Panc1 (cell line): ENCODE measurements around the gene NPM3. TPM values are rescaled to one million over a fixed set of nuclear protein-coding genes. Genes with fewer than 3 reads are reported as not detected.
A peak's percentile ranks its signal among the peaks of the same experiment; 100 is the strongest.
"Not testable (repeated sequence)": the region's sequence is repeated elsewhere in the genome, so short reads cannot be mapped to it uniquely, and the experiment has no call there.

Experiments used
- ATAC-seq: fragments of 200-7000 bp; cut with Tn5 transposase; 2 replicates; pipeline ENCODE4 v1.9.1; 2020; ENCODE audit warnings: mild to moderate bottlenecking, moderate library complexity
- BruUV-seq: library from RNA; stranded (reverse); fragments of 400-500 nt; replicated peaks from 2 replicates; lab custom pipeline; 2021; lab: Mats Ljungman, UMichigan
- CTCF ChIA-PET: fragments of 300-600 bp; sonication (Branson Sonifier 250); formaldehyde crosslinking; loops from one replicate; lab custom pipeline; 2022; ENCODE audit warnings: antibody characterized with exemption; lab: Charles Lee
- POLR2A ChIA-PET: fragments of 300-600 bp; sonication (Branson Sonifier 250); formaldehyde crosslinking; loops from one replicate; lab custom pipeline; 2022; ENCODE audit warnings: antibody characterized with exemption; lab: Charles Lee
- DNase-seq: peaks from one replicate; pipeline ENCODE4 v3.0.0-alpha.2; 2010; ENCODE audit warnings: low read depth, low spot score
- H3K27ac ChIP-seq: 2 replicates; pipeline ENCODE4 v1.5.1; 2011; ENCODE audit warnings: mild to moderate bottlenecking, low read length, inconsistent platforms
- H3K27me3 ChIP-seq: fragments of 200-500 bp; sonication (Bioruptor generic); 2 replicates; pipeline ENCODE4 v1.6.0; 2014; ENCODE audit warnings: low read length, inconsistent platforms; ENCODE audit not compliant: control insufficient read depth, insufficient read depth
- H3K36me3 ChIP-seq: fragments of 200-500 bp; sonication (Bioruptor generic); 2 replicates; pipeline ENCODE4 v1.5.1; 2014; ENCODE audit warnings: inconsistent platforms, mild to moderate bottlenecking, low read length, moderate library complexity; ENCODE audit not compliant: control insufficient read depth, insufficient read depth
- H3K4me1 ChIP-seq: 2 replicates; pipeline ENCODE4 v1.5.1; 2011; ENCODE audit warnings: inconsistent platforms, mild to moderate bottlenecking, low read length, moderate library complexity; ENCODE audit not compliant: control insufficient read depth, insufficient read depth
- H3K4me3 ChIP-seq, 2 experiments: 2 replicates each; pipeline ENCODE4 v1.5.1; 2011 to 2012; ENCODE audit warnings: low read depth in 2 of 2, low read length in 2 of 2, mild to moderate bottlenecking in 2 of 2, inconsistent platforms in 1 of 2, moderate library complexity in 1 of 2
- H3K9me3 ChIP-seq: fragments of 200-500 bp; sonication (Bioruptor generic); 2 replicates; pipeline ENCODE4 v1.5.1; 2014; ENCODE audit warnings: low read depth, mild to moderate bottlenecking, inconsistent platforms, low read length, moderate library complexity; ENCODE audit not compliant: control insufficient read depth, insufficient read depth
- POLR2AphosphoS5 ChIP-seq: IDR thresholded peaks from 2 replicates; pipeline ENCODE4 v1.6.1; 2012; ENCODE audit warnings: mild to moderate bottlenecking, low read depth, low read length, moderate library complexity
- SIN3A ChIP-seq: IDR thresholded peaks from 2 replicates; pipeline ENCODE4 v1.6.1; 2012; ENCODE audit warnings: low read depth, mild to moderate bottlenecking, low read length, moderate library complexity, borderline replicate concordance; ENCODE audit not compliant: insufficient read depth
- TCF7L2 ChIP-seq: IDR thresholded peaks from 2 replicates; pipeline ENCODE4 v1.6.1; 2011; ENCODE audit warnings: mild to moderate bottlenecking, low read depth, low read length, inconsistent platforms
- in situ Hi-C: cut with HindIII; loops from 2 replicates; pipeline ENCODE4 v1.10.0; 2016; ENCODE audit warnings: low sequenced_read_pairs, low pct_unique_long_range_greater_than_20kb
- intact Hi-C: fragments of 100-400 bp; cut with micrococcal nuclease; formaldehyde crosslinking; loops from one replicate; pipeline ENCODE4 v1.10.0; 2022; ENCODE audit not compliant: unreplicated experiment
- total RNA-seq: library from RNA; stranded (reverse); gene quantifications from one replicate; pipeline ENCODE4 v1.2.1, GENCODE V29; 2021; ENCODE audit not compliant: unreplicated experiment
- TF ChIP-seq, protein P1 (sequence below), 2 experiments: IDR thresholded peaks; 2 replicates each; pipeline ENCODE4 v1.6.1; 2011 to 2012; ENCODE audit warnings: low read depth in 2 of 2, control low read depth in 1 of 2, low read length in 1 of 2, mild to moderate bottlenecking in 1 of 2, moderate library complexity in 1 of 2; ENCODE audit not compliant: insufficient read depth in 1 of 2
- TF ChIP-seq, protein P2 (sequence below): fragments of 450-650 bp; IDR thresholded peaks from 2 replicates; pipeline ENCODE4 v1.5.1; 2017; ENCODE audit warnings: mild to moderate bottlenecking

The NPM3 gene
- total RNA-seq, 1 experiment from 2014 or later = 109 TPM

DNA sequence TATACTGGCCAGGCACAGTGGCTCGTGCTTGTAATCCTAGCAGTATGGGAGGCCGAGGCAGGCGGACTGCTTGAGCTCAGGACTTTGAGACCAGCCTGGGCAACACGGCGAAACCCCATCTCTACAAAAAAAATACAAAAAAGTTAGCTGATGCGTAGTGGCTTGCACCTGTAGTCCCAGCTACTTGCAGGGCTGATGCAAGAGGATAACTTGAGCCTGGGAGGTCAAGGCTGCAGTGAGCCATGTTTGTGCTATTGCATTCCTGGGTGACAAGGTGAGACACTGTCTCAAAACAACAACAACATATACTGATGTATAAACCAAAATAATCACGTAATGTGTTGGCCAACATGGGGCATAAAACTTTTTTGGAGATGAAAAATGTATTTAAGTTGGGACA is 6.4 kb upstream of the NPM3 start:
- H3K27ac ChIP-seq = no peak overlapping the region
- TF ChIP-seq, protein P1, sequence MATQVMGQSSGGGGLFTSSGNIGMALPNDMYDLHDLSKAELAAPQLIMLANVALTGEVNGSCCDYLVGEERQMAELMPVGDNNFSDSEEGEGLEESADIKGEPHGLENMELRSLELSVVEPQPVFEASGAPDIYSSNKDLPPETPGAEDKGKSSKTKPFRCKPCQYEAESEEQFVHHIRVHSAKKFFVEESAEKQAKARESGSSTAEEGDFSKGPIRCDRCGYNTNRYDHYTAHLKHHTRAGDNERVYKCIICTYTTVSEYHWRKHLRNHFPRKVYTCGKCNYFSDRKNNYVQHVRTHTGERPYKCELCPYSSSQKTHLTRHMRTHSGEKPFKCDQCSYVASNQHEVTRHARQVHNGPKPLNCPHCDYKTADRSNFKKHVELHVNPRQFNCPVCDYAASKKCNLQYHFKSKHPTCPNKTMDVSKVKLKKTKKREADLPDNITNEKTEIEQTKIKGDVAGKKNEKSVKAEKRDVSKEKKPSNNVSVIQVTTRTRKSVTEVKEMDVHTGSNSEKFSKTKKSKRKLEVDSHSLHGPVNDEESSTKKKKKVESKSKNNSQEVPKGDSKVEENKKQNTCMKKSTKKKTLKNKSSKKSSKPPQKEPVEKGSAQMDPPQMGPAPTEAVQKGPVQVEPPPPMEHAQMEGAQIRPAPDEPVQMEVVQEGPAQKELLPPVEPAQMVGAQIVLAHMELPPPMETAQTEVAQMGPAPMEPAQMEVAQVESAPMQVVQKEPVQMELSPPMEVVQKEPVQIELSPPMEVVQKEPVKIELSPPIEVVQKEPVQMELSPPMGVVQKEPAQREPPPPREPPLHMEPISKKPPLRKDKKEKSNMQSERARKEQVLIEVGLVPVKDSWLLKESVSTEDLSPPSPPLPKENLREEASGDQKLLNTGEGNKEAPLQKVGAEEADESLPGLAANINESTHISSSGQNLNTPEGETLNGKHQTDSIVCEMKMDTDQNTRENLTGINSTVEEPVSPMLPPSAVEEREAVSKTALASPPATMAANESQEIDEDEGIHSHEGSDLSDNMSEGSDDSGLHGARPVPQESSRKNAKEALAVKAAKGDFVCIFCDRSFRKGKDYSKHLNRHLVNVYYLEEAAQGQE (IDR thresholded peaks at IDR 0.05; ENCODE audit: insufficient read depth in 1 of 2, low read depth in 2 of 2, low read length in 1 of 2) = no peak
- TF ChIP-seq, protein P2, sequence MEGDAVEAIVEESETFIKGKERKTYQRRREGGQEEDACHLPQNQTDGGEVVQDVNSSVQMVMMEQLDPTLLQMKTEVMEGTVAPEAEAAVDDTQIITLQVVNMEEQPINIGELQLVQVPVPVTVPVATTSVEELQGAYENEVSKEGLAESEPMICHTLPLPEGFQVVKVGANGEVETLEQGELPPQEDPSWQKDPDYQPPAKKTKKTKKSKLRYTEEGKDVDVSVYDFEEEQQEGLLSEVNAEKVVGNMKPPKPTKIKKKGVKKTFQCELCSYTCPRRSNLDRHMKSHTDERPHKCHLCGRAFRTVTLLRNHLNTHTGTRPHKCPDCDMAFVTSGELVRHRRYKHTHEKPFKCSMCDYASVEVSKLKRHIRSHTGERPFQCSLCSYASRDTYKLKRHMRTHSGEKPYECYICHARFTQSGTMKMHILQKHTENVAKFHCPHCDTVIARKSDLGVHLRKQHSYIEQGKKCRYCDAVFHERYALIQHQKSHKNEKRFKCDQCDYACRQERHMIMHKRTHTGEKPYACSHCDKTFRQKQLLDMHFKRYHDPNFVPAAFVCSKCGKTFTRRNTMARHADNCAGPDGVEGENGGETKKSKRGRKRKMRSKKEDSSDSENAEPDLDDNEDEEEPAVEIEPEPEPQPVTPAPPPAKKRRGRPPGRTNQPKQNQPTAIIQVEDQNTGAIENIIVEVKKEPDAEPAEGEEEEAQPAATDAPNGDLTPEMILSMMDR = no peak
- no peak for TF ChIP-seq SIN3A
- no peak for TF ChIP-seq POLR2AphosphoS5
- TF ChIP-seq TCF7L2 = no peak
- ChIA-PET CTCF (no interaction called here), POLR2A (interaction anchor here (0.7 kb wide), 1 partner anchor 438 kb away, joined by 19 read pairs; no protein-coding TSS in a partner anchor)
- no peak for ATAC-seq
- BruUV-seq = no TSS peak
- in situ Hi-C loops = no loop called here
- peaks cover 54% of the 10 kb centered on the region for H3K36me3 ChIP-seq
- H3K4me3 ChIP-seq = no peak overlapping the region
- no peak for DNase-seq
- no peaks in the 10 kb centered on the region for H3K9me3 ChIP-seq
- H3K4me1 ChIP-seq = peaks cover 9% of the 10 kb centered on the region
- no peaks in the 10 kb centered on the region for H3K27me3 ChIP-seq
- intact Hi-C loops = loop anchor here (10.0 kb wide), 1 partner anchor 575 kb away; no protein-coding TSS in a partner anchor

DNA sequence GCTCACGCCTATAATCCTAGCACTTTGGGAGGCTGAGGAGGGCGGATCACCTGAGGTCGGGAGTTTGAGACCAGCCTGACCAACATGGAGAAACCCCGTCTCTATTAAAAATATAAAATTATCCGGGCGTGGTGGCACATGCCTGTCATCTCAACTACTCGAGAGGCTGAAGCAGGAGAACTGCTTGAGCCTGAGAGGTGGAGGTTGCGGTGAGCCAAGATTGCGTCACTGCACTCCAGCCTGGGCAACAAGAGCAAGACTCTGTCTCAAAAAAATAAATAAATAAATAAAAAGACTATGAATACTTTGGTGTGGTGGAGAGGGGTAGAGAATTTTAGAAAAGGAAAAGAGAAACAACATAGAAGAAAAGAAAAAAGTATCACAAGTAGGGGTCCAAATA is 6.0 kb upstream of the NPM3 start:
- Histone ChIP-seq H3K36me3 (peaks cover 52% of the 10 kb centered on the region), H3K4me1 (peaks cover 14% of the 10 kb centered on the region)
- in situ Hi-C loops, ATAC-seq, POLR2A ChIA-PET, H3K27ac ChIP-seq, DNase-seq, BruUV-seq, H3K27me3 ChIP-seq, H3K9me3 ChIP-seq, H3K4me3 ChIP-seq: not testable (repeated sequence)
- intact Hi-C loops = loop anchor here (10.0 kb wide), 1 partner anchor 574 kb away; no protein-coding TSS in a partner anchor
- TF ChIP-seq POLR2AphosphoS5 = 0 out of 2 replicates have a peak, but pooled peaks have one; percentile 14
- CTCF ChIA-PET = interaction anchor here (0.7 kb wide), 1 partner anchor 9 kb away, joined by 4 read pairs; no protein-coding TSS in a partner anchor

GRCh38 chr10:101785801-101786200 is 2.6 kb upstream of the NPM3 start:
- DNase-seq (no peak), ATAC-seq (no peak)
- Histone ChIP-seq H3K27me3 (no peaks in the 10 kb centered on the region), H3K27ac (no peak overlapping the region), H3K4me1 (peaks cover 30% of the 10 kb centered on the region), H3K4me3 (no peak overlapping the region), H3K36me3 (peaks cover 30% of the 10 kb centered on the region), H3K9me3 (no peaks in the 10 kb centered on the region)
- CTCF ChIA-PET = no interaction called here
- in situ Hi-C loops (no loop called here), intact Hi-C loops (loop anchor here (10.0 kb wide), 1 partner anchor 571 kb away; no protein-coding TSS in a partner anchor)
- POLR2A ChIA-PET = no interaction called here
- BruUV-seq = TSS peak; percentile 62
- 0 out of 2 replicates have a peak, but pooled peaks have one; percentile 28 for TF ChIP-seq POLR2AphosphoS5
- TF ChIP-seq, protein P2 = no peak
